ENCODE data around the gene HEY2. TPM values are rescaled to one million over a fixed set of nuclear protein-coding genes. Genes with fewer than 3 reads are reported as not detected.

HEY2 gene
- total RNA-seq, 2 donors from 2014 or later, result 1.0 to 5.3 TPM

DNA sequence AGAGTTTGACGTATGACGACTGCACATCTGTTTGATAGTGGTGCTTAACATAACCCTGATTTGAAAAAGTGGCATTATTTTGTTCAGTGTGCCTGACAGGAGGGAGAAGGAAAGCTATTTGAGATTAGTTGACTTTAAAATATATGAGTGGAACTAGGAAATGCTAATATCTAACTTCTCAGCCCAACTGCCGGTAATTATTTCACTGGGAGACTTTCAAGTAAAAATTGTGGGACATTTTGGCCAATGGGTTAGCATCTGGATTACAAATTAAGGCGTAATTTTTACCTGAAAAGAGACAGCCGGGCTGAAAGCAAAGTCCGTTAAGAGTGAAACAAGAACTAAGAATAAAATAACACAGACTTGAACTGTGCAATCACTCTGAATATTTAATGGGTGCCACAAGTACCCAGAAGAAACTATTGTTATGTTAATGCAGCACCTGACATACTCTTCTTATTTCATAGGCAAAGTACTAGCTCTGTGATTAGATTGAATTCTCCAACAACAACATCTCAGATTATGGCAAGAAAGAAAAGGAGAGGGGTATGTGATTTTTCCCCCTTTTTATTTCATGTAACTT lies 2.0 kb downstream of the HEY2 start:
- no peaks in the 10 kb centered on the region for H3K9me3 ChIP-seq
- intact Hi-C loops (cut with DNase I), result loop anchor here (5.0 kb wide), 1 partner anchor 439 kb away; no protein-coding TSS in a partner anchor
- no peaks in the 10 kb centered on the region for H3K36me3 ChIP-seq
- peaks cover 4% of the 10 kb centered on the region for H3K4me1 ChIP-seq (replicated peaks)
- no peak for DNase-seq (ENCODE audit: low spot score)
- no peaks in the 10 kb centered on the region for H3K27me3 ChIP-seq (replicated peaks; ENCODE audit: insufficient read depth)
- no peak overlapping the region for H3K4me3 ChIP-seq
- no peak overlapping the region for H3K27ac ChIP-seq
- TF ChIP-seq POLR2AphosphoS5 (IDR thresholded peaks at IDR 0.05), result no peak
- no peak for TF ChIP-seq POLR2A (IDR thresholded peaks at IDR 0.05)
- TF ChIP-seq, protein P1, sequence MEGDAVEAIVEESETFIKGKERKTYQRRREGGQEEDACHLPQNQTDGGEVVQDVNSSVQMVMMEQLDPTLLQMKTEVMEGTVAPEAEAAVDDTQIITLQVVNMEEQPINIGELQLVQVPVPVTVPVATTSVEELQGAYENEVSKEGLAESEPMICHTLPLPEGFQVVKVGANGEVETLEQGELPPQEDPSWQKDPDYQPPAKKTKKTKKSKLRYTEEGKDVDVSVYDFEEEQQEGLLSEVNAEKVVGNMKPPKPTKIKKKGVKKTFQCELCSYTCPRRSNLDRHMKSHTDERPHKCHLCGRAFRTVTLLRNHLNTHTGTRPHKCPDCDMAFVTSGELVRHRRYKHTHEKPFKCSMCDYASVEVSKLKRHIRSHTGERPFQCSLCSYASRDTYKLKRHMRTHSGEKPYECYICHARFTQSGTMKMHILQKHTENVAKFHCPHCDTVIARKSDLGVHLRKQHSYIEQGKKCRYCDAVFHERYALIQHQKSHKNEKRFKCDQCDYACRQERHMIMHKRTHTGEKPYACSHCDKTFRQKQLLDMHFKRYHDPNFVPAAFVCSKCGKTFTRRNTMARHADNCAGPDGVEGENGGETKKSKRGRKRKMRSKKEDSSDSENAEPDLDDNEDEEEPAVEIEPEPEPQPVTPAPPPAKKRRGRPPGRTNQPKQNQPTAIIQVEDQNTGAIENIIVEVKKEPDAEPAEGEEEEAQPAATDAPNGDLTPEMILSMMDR (IDR thresholded peaks at IDR 0.05), result no peak
- WGBS, result 68% methylated on average over 6 of the region's 6 CpGs

DNA sequence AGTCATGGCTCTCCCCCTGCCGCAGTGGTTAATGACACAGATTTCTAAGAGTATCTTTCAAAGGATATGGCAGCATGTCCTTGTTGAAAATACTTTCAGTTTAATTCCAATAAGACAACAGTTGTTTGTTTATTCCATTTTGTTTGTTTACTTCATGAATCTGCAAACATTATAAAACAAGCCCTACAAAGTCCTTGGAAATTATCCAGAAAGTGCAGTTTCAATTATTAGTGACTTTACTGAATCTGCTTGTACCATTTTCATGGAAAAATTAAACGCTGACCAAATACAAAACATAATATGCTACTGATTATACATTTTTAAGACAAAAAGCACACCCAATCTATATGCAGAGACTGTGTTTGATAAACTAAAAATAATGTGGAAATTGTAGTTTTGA lies 3.3 kb downstream of the HEY2 start:
- no peak for DNase-seq (ENCODE audit: low spot score)
- Histone ChIP-seq H3K4me1 (replicated peaks) (peaks cover 4% of the 10 kb centered on the region), H3K4me3 (no peak overlapping the region), H3K9me3 (no peaks in the 10 kb centered on the region), H3K27ac (no peak overlapping the region), H3K27me3 (replicated peaks; ENCODE audit: insufficient read depth) (no peaks in the 10 kb centered on the region), H3K36me3 (no peaks in the 10 kb centered on the region)
- WGBS, result 82% methylated on average over 2 of the region's 2 CpGs
- intact Hi-C loops (cut with DNase I), result loop anchor here (5.0 kb wide), 1 partner anchor 440 kb away; no protein-coding TSS in a partner anchor
- TF ChIP-seq POLR2A (IDR thresholded peaks at IDR 0.05), result no peak
- no peak for TF ChIP-seq POLR2AphosphoS5 (IDR thresholded peaks at IDR 0.05)
- TF ChIP-seq, protein P1 (IDR thresholded peaks at IDR 0.05), result no peak

DNA sequence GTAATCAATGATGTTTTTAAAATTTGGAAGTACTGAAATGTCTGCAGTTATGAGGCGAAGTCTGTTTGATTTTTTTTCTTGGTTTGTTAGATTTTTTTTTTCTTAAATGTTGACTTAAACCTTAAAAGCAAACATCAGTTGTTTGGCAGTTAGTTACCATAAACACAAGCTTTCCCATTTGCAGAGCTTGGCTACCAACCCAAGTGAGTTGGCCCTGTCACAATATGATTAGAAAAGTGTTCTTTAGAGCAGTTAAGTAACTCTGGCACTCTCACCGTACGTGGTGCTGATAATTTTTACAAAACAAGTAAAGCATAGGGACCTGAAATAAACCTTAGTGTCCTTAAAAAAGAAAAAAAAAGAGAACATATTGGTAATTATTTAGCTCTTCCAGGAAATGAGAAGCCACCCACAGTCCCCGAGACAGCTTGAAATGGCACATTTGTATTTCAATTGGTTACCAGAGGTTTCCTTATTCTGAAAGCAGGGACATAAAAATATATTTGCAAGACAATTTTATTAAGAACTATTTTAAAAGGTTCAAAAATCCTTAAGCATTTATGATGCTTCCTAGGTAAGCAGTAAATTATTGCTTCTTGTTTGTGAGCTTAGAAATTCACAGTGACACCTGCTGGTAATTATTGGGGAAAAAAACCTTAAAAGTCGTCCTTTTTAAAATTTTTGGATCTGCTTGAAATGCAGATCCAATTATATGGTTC lies 3.9 kb downstream of the HEY2 start:
- Histone ChIP-seq H3K9me3 (no peaks in the 10 kb centered on the region), H3K4me1 (replicated peaks) (peaks cover 4% of the 10 kb centered on the region), H3K36me3 (no peaks in the 10 kb centered on the region), H3K27ac (no peak overlapping the region), H3K4me3 (no peak overlapping the region), H3K27me3 (replicated peaks; ENCODE audit: insufficient read depth) (no peaks in the 10 kb centered on the region)
- no peak for DNase-seq (ENCODE audit: low spot score)
- intact Hi-C loops (cut with DNase I), result loop anchor here (5.0 kb wide), 1 partner anchor 441 kb away; no protein-coding TSS in a partner anchor
- WGBS, result 45% methylated on average over 5 of the region's 5 CpGs
- TF ChIP-seq, protein P1 (IDR thresholded peaks at IDR 0.05), result peak in 3 of 4 experiments; percentile 20 to 51 (median 28)
- no peak for TF ChIP-seq POLR2A (IDR thresholded peaks at IDR 0.05)

- H3K4me1 ChIP-seq (replicated peaks), result peaks cover 4% of the 10 kb centered on the region
- intact Hi-C loops (cut with DNase I), result loop anchor here (5.0 kb wide), 1 partner anchor 442 kb away; no protein-coding TSS in a partner anchor
- H3K27me3 ChIP-seq (replicated peaks; ENCODE audit: insufficient read depth), result no peaks in the 10 kb centered on the region
These were observed 4.5 kb downstream of the HEY2 start for GRCh38 chr6:125753937-125754259.

More at GRCh38 chr6:125753937-125754259, 4.5 kb downstream of the HEY2 start:
- no peak for DNase-seq (ENCODE audit: low spot score)
- Histone ChIP-seq H3K4me3 (no peak overlapping the region), H3K9me3 (no peaks in the 10 kb centered on the region), H3K36me3 (no peaks in the 10 kb centered on the region), H3K27ac (no peak overlapping the region)
- no peak for TF ChIP-seq POLR2A (IDR thresholded peaks at IDR 0.05)
- no peak for TF ChIP-seq POLR2AphosphoS5 (IDR thresholded peaks at IDR 0.05)
- TF ChIP-seq, protein P1 (IDR thresholded peaks at IDR 0.05), result no peak

Measured in prostate gland (tissue), 2 donors.